HG02759 (cell line): ENCODE measurements around the gene IGFBP5.

Experiments used
- ATAC-seq: cut with Tn5 transposase; IDR thresholded peaks from one replicate; pipeline ENCODE4 v1.9.1; 2021; ENCODE audit warnings: mild to moderate bottlenecking, moderate library complexity; ENCODE audit not compliant: unreplicated experiment

IGFBP5 gene

DNA sequence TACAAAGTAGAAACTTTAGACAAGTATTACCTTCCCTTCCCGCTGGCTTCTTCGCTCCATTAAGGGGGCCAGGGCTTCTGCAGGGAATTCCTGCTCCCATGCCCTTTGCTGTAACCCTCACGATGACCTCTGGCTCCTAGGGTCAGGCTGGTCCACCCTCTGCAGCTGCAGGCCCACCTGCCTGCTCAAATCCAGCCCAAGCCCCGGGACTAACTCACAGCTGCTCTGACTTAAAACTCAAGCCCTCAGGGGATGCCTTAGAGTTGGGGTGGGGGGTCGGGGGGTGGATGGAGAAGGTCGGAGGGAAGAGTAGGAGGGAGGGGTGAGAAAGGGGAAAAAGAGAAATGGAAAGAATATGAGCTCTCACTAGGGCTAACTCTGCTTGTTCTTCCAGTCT lies 4.9 kb downstream of the IGFBP5 start:
- ATAC-seq = no peak

- no peak for ATAC-seq
Measured at GRCh38 chr2:216689397-216689796, 6.0 kb downstream of the IGFBP5 start.

GRCh38 chr2:216688731-216689340 lies 6.5 kb downstream of the IGFBP5 start:
- ATAC-seq = no peak

- no peak for ATAC-seq
Measured at GRCh38 chr2:216687646-216688045, 7.7 kb downstream of the IGFBP5 start.

DNA sequence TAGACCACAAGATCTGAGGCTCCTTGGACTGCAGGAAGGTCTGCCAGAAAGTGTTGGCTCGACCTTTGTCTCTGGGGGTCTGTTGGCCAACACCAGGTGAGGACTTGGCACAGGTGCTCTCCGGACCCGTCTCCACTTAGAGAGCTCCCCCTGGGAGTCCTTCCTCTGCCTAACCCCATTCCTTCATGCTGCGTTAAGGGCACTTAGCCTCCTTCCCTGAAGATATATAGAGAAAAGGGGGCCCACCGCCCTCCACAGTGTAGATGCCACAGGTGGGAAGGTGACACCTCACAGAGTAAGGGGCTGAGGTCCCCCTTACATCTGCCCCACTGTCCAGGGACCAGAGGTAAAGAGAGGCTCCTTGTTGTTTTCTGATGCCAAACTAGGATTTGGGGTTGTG lies 8.2 kb downstream of the IGFBP5 start:
- ATAC-seq = no peak

DNA sequence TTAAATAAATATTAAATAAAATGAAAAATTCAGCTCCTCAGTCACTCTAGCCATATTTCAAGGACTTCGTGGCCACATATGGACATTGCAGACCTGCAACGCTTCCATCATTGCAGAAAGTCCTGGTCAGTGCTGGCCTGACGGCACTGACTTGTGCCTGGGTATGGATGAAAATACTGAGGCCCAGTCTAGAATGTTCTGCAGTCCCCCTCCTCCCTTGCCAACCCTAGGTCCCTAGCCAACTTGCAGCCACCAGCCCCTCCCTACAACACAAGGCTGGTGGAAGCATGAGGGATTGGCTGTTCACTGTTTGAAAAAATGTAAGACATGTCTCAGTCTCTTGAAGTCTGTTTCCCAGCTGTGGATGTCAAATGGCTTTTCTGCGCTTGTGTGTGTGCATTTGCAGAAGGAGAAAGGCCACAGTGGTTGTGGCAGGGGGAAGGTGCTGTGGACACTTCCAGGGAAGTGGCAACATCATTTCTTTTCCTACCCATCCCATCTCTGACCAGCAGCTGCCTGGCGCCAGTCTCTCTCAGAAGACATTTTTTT lies 9.9 kb downstream of the IGFBP5 start:
- no peak for ATAC-seq

DNA sequence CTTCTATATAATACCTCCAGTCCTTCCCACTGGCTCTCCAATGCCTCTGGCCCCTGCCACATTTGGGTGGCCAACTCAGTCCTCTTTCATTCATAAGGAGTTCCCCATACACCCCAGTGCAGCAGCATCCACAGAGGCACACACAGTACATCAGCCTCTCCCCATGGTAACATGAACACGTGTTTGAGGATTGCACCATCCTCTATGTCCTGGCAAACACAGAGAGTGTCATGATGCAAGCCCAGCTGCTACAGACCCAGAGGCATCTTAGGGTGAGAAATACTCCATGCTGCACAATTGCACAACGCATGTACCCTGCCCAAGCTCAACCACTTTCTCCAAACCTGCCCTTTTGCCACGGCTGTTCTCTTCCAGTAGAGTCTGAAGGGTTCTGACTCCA lies 11.5 kb downstream of the IGFBP5 start:
- ATAC-seq = no peak

DNA sequence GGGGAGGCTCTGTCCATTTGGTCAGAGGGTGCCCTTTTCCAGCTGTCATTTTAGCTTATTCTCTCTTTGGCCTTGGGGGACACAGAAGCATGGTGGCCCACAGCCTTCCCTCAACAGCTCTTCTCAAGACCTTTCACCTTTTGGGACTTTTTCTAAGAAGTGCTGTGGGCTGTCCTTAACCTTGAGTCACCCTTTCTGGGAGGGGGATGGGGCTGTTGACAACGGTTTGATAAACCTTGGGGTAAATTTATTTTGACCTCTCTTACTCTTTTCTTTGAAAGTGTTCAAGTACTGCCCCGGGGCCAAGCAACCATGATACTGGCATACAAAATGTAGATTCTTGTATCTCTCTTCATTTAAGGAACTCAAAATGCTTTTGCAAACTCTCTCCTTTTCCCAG lies 13.7 kb downstream of the IGFBP5 start:
- no peak for ATAC-seq

DNA sequence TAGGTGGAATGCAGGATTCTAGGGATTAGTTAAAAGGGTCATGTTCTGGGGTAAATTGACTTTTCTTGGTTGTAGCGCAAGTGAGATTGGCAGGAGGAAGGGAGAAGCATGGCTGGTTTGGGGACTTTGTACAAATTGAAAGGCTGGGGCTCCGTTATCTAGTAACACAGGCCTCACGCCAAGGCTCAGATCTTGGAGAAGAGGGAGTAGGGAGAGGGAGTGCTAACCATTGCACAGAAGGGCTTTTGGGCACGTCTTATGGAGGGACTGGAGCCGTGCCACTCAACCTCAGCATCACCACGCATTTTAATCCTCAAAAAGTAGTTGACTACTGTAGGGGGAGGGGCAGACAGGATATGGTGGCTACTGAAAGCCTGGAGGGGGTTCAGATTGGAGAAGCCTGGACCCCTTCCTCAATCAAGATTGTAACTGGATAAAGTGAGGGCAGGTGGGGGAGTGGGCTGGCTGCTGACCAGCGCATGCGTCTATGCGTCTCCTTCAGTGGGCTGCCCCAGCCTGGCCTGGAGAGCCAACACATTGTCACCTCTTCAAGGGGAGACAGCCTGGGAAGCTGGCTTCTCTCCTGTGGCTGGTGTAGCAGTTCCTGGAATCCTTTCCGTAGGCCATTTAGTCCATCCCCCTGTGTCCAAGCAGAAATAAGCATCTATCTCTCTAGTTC lies 14.3 kb downstream of the IGFBP5 start:
- no peak for ATAC-seq

- ATAC-seq = no peak
Measured at GRCh38 chr2:216679658-216680024, 15.7 kb downstream of the IGFBP5 start.

GRCh38 chr2:216678813-216679657 lies 16.3 kb downstream of the IGFBP5 start:
- ATAC-seq = no peak

DNA sequence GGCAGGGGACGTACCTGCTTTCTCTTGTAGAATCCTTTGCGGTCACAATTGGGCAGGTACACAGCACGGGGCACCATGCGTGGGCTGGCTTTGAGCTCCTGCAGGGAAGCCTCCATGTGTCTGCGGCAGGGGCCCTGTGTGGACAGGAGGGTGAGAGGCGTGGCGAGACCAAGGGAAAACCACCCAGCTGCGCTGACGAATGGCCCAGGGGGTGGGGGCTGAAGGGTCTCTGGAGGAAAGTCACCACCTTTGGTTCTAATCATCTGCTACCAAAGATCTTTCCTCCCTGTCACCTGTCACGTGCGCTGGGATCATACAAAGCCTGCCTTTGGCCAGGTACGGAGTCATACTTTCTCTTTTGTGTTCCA lies 17.3 kb downstream of the IGFBP5 start:
- ATAC-seq = no peak

- ATAC-seq = no peak
Measured at GRCh38 chr2:216677439-216678097, 17.8 kb downstream of the IGFBP5 start.

DNA sequence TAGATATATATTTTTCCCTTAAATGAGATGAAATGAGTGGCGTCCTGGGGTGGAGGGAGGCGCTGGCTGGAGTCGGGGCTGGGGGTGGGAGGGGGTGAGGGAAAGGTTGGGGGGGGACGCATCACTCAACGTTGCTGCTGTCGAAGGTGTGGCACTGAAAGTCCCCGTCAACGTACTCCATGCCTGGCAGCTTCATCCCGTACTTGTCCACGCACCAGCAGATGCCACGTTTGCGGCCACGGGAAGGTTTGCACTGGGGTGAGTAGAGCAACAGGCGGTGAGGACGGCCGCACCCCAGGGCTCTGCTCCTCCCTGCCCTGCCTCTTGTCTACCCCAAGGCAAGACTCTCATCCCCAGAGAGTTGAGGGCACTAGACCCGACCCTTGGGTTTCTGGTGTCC lies 18.7 kb downstream of the IGFBP5 start:
- no peak for ATAC-seq

- ATAC-seq = no peak
Measured at GRCh38 chr2:216674376-216674775, 21.0 kb downstream of the IGFBP5 start.

- ATAC-seq = no peak
Measured at GRCh38 chr2:216673609-216674008, 21.7 kb downstream of the IGFBP5 start.

GRCh38 chr2:216673021-216673420 lies 22.3 kb downstream of the IGFBP5 start:
- no peak for ATAC-seq

- no peak for ATAC-seq
Measured at GRCh38 chr2:216672466-216672865, 22.9 kb downstream of the IGFBP5 start.

DNA sequence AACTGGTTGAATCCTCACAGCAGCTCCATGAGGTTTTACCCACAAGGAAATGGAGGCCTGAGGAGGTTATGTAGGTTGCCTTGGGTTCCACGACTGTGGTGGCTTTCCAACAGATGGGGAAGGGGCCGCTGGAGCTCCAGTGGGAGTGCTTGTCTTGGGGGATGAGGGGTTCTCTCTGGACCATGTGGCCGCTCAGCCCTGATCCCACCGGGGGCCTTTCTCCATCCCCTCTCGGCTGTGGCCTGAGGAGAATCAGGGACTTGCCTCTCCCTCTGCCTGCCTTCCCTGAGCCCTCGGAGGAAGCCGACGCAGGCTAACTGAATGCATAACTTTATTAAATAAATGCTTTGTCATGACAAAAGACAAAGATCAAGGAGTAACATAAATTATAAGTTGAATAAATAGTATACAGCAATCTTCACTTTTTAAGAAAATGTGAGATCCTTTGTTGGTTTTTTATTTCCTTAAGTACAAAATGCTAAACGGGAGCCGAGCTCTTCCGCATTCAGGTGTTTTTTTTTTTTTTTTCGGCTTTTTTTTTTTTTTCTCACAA lies 23.5 kb downstream of the IGFBP5 start:
- no peak for ATAC-seq

GRCh38 chr2:216671081-216671411 lies 24.3 kb downstream of the IGFBP5 start:
- ATAC-seq = no peak
